ENCODE measurements around the gene SYNE3. TPM values are rescaled to one million over a fixed set of nuclear protein-coding genes. Genes with fewer than 3 reads are reported as not detected.

The SYNE3 gene
- total RNA-seq, 1 experiment from 2014 or later, result 1.9 TPM

GRCh38 chr14:95490138-95490509 is 26.3 kb downstream of the SYNE3 start:
- Histone ChIP-seq H3K9me2 (ENCODE audit: insufficient read depth) (no peaks in the 10 kb centered on the region), H3K36me3 (ENCODE audit: low read depth) (no peaks in the 10 kb centered on the region), H3K27ac (no peak overlapping the region), H3K9me3 (ENCODE audit: insufficient read depth, low read depth) (no peaks in the 10 kb centered on the region), H2AFZ (no peak overlapping the region), H3K4me2 (no peak overlapping the region), H3K79me2 (ENCODE audit: low read depth) (no peaks in the 10 kb centered on the region), H3K4me1 (replicated peaks; ENCODE audit: insufficient read depth) (peaks cover 7% of the 10 kb centered on the region), H3F3A (ENCODE audit: insufficient read depth, low read depth) (no peaks in the 10 kb centered on the region), H3K4me3 (no peak overlapping the region), H3K27me3 (ENCODE audit: insufficient read depth, low read depth) (no peaks in the 10 kb centered on the region), H4K20me1 (ENCODE audit: insufficient read depth) (no peaks in the 10 kb centered on the region)
- TF ChIP-seq CTCF (conservative IDR thresholded peaks at IDR 0.05) (no peak), EZH2 (IDR thresholded peaks at IDR 0.05; ENCODE audit: low read depth) (no peak)
- no TSS peak for BruUV-seq (replicated peaks)
- ChIA-PET CTCF (no interaction called here), POLR2A (ENCODE audit: unreplicated experiment) (no interaction called here)
- DNase-seq, result no peak
- intact Hi-C loops (cut with micrococcal nuclease; ENCODE audit: unreplicated experiment), result no loop called here

- Histone ChIP-seq H3K27me3 (ENCODE audit: insufficient read depth, low read depth) (no peaks in the 10 kb centered on the region), H2AFZ (no peak overlapping the region), H3K4me2 (no peak overlapping the region), H3K9me2 (ENCODE audit: insufficient read depth) (no peaks in the 10 kb centered on the region), H3K4me3 (no peak overlapping the region), H3K79me2 (ENCODE audit: low read depth) (no peaks in the 10 kb centered on the region), H4K20me1 (ENCODE audit: insufficient read depth) (no peaks in the 10 kb centered on the region), H3F3A (ENCODE audit: insufficient read depth, low read depth) (no peaks in the 10 kb centered on the region), H3K4me1 (replicated peaks; ENCODE audit: insufficient read depth) (peaks cover 13% of the 10 kb centered on the region), H3K9me3 (ENCODE audit: insufficient read depth, low read depth) (no peaks in the 10 kb centered on the region), H3K27ac (no peak overlapping the region), H3K36me3 (ENCODE audit: low read depth) (no peaks in the 10 kb centered on the region)
- intact Hi-C loops (cut with micrococcal nuclease; ENCODE audit: unreplicated experiment), result no loop called here
- no peak for DNase-seq
- ChIA-PET POLR2A (ENCODE audit: unreplicated experiment) (no interaction called here), CTCF (no interaction called here)
- no TSS peak for BruUV-seq (replicated peaks)
- TF ChIP-seq EZH2 (IDR thresholded peaks at IDR 0.05; ENCODE audit: low read depth) (no peak), CTCF (conservative IDR thresholded peaks at IDR 0.05) (no peak)
These were observed 27.0 kb downstream of the SYNE3 start for GRCh38 chr14:95489214-95490137.

- Histone ChIP-seq H3K36me3 (ENCODE audit: low read depth) (no peaks in the 10 kb centered on the region), H3K9me3 (ENCODE audit: insufficient read depth, low read depth) (no peaks in the 10 kb centered on the region), H2AFZ (no peak overlapping the region), H3K27me3 (ENCODE audit: insufficient read depth, low read depth) (no peaks in the 10 kb centered on the region), H4K20me1 (ENCODE audit: insufficient read depth) (no peaks in the 10 kb centered on the region), H3K79me2 (ENCODE audit: low read depth) (no peaks in the 10 kb centered on the region), H3K27ac (no peak overlapping the region), H3K4me1 (replicated peaks; ENCODE audit: insufficient read depth) (peaks cover 22% of the 10 kb centered on the region), H3F3A (ENCODE audit: insufficient read depth, low read depth) (peaks cover 2% of the 10 kb centered on the region; the same call in 1 of the 2 replicates), H3K4me3 (no peak overlapping the region), H3K4me2 (no peak overlapping the region), H3K9me2 (ENCODE audit: insufficient read depth) (no peaks in the 10 kb centered on the region)
- POLR2A ChIA-PET (ENCODE audit: unreplicated experiment), result no interaction called here
- TF ChIP-seq EZH2 (IDR thresholded peaks at IDR 0.05; ENCODE audit: low read depth) (no peak), CTCF (conservative IDR thresholded peaks at IDR 0.05) (no peak)
- no peak for DNase-seq
- BruUV-seq (replicated peaks), result no TSS peak
- intact Hi-C loops (cut with micrococcal nuclease; ENCODE audit: unreplicated experiment), result no loop called here
- CTCF ChIA-PET, result no interaction called here
These were observed 27.9 kb downstream of the SYNE3 start for GRCh38 chr14:95488376-95489213.
